ENCODE data around the gene KCND2.

Gene KCND2

DNA sequence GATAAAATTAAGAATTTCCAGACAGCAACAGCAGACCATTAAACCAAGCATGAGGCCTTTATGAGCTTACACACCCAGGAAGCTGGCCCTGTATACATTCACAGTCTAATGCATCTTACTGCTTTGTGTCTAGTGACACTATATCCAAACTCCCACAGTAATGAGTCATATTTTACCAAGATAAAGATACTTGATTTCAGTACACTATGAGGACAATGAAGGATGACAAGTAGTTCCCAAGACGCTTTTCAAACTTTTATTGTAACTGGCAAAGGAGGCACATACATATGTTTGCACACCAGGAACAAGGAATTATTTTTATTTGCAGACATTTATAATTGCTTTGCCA lies 437.0 kb downstream of the KCND2 start:
- peak; percentile 10 for DNase-seq

DNA sequence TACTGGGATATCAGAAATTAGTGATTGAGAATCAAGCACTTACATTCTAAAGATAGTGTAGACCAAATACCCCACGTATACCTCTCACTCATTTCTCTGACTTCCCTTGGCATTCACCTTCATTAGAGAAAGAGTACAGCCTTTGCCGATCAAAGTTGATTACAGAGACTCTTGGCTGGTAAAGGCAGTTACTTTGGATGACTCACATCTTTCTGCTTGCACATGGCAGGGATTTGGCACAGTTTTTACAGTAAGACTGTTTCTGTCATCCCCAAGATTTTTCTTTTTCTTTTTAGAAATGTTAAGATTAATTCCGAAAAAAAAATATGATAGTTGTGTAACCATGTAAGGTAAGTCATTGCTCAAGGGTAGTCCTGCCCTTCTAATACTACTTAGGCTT lies 442.0 kb downstream of the KCND2 start:
- DNase-seq: no peak

DNA sequence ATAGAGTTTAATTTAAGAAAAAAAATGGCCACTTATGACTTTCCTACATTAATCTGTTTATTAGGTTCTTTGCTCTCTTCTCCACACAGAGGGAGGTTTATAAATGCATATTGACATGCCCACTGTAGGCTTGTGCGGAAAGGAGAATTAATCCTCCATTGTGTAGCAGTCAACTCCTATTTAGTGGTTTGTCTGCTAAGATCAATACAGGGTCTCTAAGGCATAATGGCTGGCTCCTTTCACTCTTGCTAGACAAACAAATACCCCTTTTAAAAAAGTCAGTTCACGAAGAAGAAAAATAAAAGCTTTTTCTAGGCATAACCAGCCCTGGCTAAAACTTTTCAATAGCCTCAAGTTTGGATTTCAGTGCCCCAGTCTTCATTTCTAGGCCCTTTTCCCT lies 443.3 kb downstream of the KCND2 start:
- no peak for DNase-seq

DNA sequence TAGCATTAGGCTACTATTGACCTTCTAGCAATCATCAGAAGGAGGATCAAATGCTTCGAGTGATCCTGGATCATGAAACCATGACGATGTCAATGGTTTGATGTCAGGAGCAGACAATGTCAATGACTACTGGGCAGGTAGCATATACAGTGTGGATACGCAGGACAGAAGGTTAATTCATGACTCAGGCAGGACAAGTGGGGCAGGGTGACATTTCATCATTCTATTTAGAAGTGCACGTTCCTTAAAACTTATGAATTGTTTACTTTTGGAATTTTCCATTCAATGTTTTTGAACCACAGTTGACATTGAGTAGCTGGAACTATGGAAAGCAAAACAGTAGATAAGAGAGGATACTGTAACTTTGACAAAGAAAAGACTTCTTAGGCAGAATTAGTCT lies 444.2 kb downstream of the KCND2 start:
- DNase-seq: no peak

DNA sequence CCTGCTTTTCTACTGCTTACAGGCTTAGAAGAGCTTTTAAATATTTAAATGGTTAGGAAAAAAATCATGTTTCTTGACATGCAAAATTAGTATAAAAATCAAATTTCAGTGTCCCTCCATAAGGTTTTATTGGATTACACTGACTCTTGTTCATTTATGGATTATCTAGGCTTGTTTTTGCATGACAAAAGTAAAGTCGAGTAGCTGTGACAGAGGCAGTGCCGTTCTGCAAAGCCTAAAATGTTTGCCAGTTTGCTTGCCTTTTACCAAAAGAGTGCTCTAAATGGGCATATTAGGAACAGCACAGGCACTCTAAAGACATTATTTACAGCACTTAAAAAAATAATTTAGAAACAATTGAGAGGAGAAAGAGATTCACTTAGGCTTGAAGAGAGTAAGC lies 445.4 kb downstream of the KCND2 start:
- DNase-seq: no peak

DNA sequence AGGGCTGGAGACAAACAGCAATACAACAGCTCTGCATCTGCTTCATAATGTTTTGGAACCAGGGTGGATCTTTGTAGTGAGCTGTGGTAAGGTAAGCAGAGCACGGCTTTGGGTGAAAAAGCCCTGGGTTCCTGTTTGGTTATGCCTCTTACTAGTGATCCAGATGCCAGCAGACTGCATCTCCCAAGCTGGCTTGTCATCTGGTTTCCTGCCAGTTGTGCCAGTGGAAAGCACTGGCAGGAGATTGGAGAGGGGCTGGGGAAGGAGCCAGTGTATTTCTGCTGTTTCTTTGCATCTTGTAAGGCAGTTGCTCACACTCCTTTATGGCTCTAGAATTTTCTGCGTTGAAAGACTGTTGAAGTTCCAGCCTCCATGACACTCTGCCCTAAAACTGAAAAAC lies 447.3 kb downstream of the KCND2 start:
- no peak for DNase-seq

DNA sequence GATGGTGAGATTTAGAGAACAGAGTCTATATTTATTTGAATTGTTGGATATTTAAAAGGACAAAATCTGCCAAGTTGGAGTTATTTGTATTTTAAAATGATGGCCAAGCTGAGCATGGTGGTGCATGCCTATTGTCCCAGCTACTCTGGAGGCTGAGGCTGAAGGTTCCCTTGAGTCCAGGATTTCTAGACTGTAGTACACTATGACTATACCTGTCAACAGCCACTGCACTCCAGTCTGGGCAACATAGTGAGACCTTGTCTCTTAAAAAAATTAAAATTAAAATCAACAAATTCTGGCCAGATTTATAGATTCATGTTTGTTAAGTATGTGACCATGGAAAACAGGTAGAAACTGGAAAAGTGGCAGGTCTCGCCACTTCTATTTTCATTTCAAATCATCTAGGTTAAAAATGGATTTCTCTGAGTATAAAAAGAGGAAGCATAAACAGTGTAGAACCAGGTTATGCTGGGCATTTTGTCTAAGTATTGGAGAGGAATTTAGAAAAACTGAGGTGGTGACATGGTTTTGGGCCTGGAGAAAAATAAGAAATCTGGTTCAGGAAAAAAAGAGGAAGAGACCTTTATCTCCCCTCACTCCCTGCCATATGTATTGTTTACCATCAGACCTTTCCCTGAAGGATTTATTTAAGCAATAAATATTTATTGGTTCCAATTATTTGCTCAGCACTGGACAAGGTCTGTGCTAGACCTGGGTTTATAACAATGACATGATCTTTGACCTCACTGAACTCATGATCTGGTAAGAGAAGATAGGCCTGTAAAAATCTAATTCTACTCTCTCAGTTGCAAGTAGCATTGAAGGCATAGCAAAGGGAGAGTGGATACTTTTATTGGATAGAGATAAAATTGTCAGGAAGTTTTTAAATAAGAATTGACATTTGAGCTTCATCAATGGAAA lies 450.8 kb downstream of the KCND2 start:
- no peak for DNase-seq

DNA sequence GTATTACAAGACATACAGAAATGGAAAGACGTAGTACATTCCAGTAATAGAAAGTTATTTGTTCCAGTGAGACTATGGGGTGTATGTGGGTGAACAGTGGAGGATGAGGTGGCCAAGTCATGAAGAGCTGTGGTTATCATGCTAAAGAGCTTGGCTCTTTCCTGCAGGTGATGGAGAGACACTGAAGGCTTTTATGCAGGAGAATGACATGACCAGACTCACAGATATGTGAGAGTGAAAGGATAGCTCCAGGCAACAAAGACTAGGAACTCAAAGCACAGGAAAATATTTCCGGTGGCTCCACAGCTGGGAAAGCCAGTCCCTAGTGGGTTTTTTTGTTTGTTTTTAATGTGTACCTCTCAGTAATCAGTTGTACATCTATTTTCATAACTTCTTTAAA lies 451.5 kb downstream of the KCND2 start:
- DNase-seq: no peak

DNA sequence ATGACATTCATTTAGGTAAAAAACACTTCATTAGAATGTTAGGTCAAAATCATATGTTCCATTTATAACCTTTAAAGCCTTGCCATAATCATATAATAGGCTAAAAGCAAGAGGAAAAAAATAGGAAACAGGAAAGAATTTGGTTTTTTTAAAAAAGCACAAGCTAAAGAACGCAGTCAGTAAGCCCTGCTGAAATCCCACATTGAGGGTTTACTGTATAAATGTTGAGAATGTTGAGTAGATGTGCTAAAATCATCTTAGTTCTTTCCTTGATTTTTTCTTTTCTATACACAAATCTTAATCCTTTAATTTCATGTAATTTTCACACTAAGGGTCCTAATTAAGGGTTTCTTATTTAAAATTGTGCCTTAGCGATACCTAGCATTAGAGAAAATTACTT lies 452.0 kb downstream of the KCND2 start:
- DNase-seq: no peak

DNA sequence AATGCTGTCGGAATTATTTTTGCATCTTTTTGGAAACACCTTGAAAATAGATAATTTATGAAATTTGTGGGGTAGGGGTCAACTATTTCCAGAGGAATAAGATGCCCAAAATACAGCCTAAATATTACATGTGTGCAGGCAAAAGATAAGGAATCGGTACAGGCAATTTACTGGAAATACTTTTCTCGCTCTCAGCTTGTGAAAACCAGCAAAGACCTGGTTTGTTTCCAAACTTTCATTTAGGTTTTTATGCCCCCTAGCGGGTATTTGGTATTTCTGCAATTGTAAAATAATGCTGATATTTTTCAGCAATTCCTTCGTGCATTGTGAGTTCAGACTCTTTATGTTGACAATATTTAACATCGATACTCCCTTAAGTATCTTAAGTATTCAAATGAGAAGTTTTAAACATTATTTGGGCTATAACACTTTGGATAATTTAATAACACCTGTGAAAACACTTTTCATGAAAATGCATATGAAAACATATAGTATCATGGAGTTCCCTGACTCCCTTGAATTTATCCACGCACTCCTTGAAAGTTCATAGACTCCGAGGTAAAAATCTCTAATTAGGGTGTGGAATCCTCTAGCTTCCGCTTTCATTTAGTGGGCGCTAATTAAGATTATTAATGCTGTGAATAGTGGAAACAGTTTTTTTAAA lies 452.5 kb downstream of the KCND2 start:
- peak; percentile 29 for DNase-seq

DNA sequence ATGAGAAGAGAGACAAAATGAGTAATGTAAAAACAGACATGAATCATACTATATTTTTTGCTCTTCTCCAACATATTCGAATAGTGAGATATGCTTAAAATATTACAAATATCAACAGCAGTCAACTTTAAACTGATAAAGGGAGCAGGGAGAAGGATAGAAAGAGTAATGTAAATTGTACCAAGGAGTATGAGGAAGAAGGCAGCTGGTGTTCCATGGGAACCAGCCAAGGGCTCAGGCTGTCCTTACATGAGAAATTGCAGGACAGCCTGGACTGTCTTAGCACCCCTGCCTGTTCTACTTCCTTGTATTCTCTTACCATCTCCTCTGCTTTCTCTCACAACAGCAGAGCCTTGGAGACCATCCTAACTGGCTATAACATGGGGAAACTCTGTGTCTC lies 456.3 kb downstream of the KCND2 start:
- DNase-seq: no peak

DNA sequence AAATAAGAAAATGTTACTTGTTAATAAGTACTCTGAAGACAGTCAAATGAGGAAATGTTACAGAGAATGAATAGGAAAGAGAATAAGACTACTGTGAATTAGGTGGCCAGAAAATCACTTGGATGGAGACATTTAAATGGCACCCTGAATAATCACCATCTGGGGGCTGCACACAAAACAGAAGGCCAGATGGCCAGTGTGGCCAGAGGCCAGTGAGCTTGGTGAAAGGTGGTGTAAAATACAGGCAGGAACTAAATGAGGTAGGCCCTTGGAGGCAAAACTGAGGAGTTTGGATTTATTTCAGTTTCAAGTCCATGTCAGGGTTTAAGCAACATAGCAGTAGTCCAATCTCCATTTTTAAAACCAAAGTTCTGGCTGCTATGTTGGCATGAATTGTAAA lies 458.3 kb downstream of the KCND2 start:
- no peak for DNase-seq

DNA sequence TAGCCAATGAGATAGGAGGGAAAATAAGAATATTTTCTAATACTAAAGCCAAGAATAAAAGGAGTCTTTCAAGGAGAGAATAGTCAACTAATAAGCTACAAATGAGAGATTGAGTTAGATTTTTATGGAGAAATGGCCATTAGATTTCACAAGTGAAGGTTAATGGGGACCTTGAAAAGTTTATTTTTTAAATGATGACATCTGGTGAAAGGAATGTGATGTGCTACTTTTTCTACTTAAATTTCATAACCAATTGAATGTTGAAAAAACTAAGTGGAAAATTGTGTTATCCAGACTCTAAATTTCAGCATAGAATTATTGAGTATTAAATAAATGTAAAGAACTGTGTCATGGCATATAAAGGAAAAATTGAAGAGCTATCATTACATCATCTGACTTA lies 459.3 kb downstream of the KCND2 start:
- DNase-seq: no peak

DNA sequence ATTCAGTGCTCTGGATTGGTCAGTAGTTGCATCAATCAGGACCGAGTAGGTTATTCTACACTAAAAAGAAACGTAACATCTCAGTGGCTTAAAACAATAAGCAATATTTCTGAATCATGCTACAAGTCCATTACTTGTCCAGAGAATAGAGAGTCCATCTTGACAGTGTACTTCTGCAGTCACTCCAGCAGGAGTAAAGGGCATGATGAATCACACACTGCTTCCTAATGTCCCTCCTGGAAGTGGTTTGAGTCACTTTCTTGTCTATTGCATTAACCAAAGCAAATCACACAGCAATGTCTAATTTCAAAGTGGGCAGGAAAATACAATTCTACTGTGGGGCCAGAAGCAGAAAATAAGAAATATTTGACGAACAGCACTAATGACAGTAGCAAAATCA lies 460.2 kb downstream of the KCND2 start:
- peak; percentile 68 for DNase-seq

DNA sequence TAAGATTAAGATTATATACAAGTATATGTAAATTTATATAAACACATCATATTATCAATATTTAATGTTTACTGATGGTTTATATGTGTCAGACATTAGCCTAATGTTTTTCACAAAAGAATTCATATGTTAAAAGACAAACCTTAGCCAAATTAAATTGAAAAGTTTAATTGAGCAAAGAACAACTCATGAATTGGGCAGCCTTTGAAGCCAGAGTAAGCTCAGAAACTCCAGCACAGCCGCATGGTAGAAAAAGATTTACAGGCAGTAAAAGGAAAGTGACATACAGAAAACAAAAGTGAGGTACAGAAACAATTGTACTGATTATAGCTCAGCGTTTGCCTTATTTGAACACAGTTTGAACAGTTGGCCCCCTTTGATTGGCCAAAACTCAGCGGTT lies 460.9 kb downstream of the KCND2 start:
- no peak for DNase-seq

DNA sequence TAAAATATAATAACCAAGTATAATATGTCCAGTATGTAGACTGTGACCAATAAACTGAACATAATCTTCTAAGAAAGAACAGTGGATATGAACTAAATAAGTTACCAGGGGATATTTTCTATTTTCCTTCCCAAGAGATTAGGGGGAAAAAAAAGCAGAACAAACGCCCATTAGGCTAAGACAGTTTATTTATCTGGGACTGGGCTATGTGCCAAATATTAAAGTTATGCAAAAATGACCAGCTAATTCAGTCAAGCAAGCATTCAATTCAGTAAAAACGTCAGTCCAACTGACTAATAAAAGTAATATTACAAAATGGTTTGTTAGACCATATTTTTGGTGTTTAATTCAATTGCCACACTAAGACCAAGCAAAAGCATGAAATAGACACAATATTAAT lies 462.8 kb downstream of the KCND2 start:
- DNase-seq: peak; percentile 19

DNA sequence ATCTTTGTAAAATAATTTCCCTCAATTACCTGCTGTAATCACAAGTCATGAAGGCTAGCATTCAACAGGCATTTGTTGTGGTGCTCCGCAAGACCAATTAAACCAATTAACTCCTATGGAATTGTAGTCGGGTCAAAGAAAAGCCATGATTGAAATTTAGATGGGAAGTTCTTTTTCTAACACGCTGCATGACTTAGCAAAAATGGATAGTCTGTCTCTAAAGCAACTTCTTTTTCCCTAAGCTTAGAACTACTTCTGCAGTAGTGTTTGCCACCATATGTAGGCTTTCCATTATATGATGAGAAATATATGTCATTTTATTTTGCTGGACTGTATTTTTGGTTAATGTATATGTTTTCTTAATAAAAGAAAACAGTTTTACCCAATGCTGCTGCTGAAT lies 465.8 kb downstream of the KCND2 start:
- DNase-seq: no peak

DNA sequence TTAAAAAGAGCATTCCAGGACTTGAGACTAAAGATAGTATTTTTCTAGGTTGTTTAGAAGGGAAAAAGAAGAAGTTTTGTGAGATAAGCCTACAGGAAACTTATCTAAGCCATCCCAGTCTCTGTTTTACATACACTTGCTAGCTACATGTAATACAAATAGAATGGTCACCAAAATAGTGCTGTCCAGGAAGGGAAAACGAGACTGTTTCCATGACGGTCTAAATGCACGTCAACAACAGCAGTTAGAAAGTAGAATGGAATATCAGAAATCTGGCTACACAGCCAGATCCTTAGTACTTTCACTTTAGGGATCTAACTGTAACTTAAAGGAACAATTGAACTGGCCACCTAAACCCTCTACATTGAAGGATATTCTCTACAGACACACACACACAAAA lies 467.4 kb downstream of the KCND2 start:
- no peak for DNase-seq

DNA sequence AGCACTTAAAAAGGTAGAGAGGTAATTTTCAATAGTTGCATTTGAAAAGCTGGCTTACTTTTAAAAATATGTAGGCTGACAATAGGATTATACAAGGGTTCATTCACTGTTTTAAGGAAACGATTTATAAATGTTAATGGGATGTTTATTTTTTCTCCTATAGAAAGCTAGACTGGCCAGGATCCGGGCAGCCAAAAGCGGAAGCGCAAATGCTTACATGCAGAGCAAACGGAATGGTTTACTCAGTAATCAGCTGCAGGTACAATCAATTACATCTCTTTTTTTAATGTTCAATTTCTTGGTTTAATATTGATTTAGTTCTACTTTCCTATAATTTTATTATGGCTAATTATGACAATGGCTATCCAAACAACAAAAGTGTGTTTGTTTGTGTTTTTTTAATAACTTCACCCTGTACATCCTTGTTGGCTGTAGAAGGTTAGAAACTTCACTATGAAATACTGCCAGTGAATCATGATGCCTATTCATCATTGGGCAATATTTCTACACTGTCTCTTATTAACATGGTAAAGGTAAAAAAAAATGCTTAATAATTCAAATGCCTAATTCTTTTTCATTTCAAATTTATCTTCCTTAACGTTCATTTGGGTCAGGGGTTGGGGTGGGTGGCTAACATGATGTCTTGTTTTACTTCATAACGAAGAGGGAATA lies 468.5 kb downstream of the KCND2 start:
- DNase-seq: no peak

DNA sequence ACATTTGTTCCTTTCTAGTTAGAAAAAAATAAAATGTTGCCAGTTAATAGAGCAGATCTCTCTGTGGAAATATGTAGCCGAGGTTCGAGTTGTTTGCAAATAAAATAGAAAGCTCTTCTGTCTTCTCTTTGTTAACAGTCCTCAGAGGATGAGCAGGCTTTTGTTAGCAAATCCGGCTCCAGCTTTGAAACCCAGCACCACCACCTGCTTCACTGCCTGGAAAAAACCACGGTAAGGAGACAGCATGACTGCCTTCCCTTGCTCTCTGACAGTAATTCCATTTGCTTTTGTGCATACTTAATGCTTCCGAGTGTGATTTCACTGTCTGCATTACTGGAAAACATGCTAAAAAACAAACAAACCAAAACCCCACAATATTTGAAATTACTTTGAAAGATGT lies 469.4 kb downstream of the KCND2 start:
- DNase-seq: no peak

DNA sequence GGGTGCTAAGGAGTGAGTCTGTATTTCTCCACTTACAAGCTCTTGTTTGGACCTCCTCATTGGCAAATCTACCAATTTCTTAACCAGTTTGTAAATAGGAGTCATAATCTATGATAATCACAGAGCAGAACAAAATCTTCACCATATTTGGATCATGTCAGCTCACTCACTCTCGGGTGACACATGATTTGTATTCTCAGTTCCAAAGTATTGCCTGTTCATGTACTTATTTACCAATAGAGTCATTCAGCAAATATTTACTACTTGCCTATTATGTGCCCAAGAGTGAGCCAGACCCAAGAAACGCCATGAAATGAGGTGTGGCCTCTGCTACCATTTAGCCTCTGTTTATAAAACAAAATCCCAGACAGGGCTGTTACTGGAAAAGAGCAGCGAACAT lies 470.2 kb downstream of the KCND2 start:
- DNase-seq: no peak

DNA sequence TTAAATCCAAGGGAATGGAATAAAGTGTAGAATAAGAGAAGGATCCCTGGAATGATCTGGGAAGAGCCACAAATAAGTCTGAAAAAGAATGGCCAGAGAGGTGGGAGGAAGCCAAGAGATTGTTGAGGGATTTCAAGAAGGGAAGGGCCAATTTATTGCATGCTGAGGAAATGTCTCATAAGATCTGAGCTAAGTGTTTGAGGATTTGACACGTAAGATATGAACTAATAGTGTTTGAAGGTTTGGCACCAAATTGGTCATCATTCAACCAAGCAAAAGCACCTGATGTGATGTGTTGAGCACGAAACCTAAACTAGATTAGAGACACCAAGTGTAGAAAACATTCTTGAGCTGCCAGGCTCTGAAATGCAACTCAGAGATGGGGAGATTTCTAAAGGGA lies 487.1 kb downstream of the KCND2 start:
- no peak for DNase-seq

DNA sequence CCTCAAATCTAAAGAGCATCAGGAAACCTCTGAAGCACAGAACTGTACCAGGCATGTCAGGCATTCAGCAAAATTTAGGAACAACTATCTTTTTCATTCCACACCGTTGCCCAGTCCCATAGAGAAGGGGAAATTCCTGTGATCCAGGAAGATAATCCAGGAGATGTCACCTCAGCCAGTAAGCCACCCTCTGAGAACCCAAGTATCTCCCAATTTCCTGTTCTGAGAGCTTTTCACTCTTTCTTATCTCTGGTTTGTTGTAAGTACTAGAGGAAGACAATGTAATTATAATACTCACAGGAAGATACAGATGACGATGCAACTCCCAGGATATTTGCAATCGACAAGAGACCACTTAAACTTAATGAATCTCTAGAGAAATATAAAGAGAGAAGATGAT lies 487.9 kb downstream of the KCND2 start:
- no peak for DNase-seq

DNA sequence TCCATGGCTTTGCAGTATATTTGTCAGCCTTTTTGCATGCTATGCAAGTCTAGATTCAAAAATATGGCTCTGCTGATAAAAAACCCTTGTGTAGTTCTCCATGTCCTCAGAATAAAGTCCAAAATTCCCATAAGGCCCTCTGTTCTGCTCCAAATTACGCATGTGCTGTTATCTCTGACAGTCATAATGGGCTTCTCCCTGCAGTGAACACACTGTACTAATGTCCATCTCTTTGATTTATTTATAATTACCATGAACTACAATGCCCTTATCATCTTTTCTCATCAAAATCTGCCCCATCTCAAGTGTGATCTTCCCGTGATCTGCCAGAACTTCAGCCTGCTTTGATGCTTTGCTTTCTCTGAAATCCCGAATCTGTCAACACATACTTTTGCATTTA lies 497.2 kb downstream of the KCND2 start:
- DNase-seq: no peak
